Neural cell (in vitro differentiated cells): ENCODE data around the gene NGB. TPM values are rescaled to one million over a fixed set of nuclear protein-coding genes. Genes with fewer than 3 reads are reported as not detected.

ENCODE experiments used
- H2AFZ ChIP-seq: fragments of 200-600, 300-800 bp; sonication (generic), shearing (Covaris generic); 2 replicates; pipeline ENCODE4 v1.6.0; 2014; ENCODE audit warnings: low read depth, mild to moderate bottlenecking, antibody characterized with exemption, low read length, moderate library complexity
- H3F3A ChIP-seq: fragments of 200-600 bp; shearing (Covaris generic); 2 replicates; pipeline ENCODE4 v1.6.1; 2016; ENCODE audit warnings: mild to moderate bottlenecking, moderate library complexity, mixed read lengths, antibody characterized with exemption, low read length; ENCODE audit not compliant: insufficient read depth, poor library complexity, severe bottlenecking
- H3K27ac ChIP-seq: fragments of 200-600, 300-800 bp; sonication (generic), shearing (Covaris generic); 2 replicates; pipeline ENCODE4 v1.5.1; 2014; ENCODE audit warnings: mild to moderate bottlenecking, low read length, moderate library complexity
- H3K27me3 ChIP-seq: fragments of 300-800, 200-600 bp; sonication (generic), shearing (Covaris generic); 2 replicates; pipeline ENCODE4 v1.6.0; 2014; ENCODE audit warnings: mild to moderate bottlenecking, low read depth, low read length, moderate library complexity; ENCODE audit not compliant: insufficient read depth
- H3K36me3 ChIP-seq: fragments of 300-800, 200-600 bp; sonication (generic), shearing (Covaris generic); 2 replicates; pipeline ENCODE4 v1.5.1; 2014; ENCODE audit warnings: mild to moderate bottlenecking, antibody characterized with exemption, low read length, moderate library complexity; ENCODE audit not compliant: insufficient read depth
- H3K4me2 ChIP-seq: fragments of 300-800, 200-600 bp; sonication (generic), shearing (Covaris generic); 2 replicates; pipeline ENCODE4 v1.6.0; 2014; ENCODE audit warnings: mild to moderate bottlenecking, low read length
- H3K4me3 ChIP-seq: fragments of 300-800, 200-600 bp; sonication (generic), shearing (Covaris generic); 2 replicates; pipeline ENCODE4 v1.5.1; 2014; ENCODE audit warnings: mild to moderate bottlenecking, low read length, moderate library complexity
- H3K79me2 ChIP-seq: fragments of 200-600 bp; shearing (Covaris generic); replicated peaks from 2 replicates; pipeline ENCODE4 v1.6.0; 2014; ENCODE audit warnings: mild to moderate bottlenecking, low read length, moderate library complexity; ENCODE audit not compliant: insufficient read depth
- H3K9ac ChIP-seq: fragments of 300-800, 200-600 bp; sonication (generic), shearing (Covaris generic); 2 replicates; pipeline ENCODE4 v1.6.1; 2016; ENCODE audit warnings: mild to moderate bottlenecking, low read length, mixed read lengths
- H3K9me2 ChIP-seq: fragments of 200-600 bp; shearing (Covaris generic); 2 replicates; pipeline ENCODE4 v1.6.1; 2016; ENCODE audit warnings: mild to moderate bottlenecking, low read length, mixed read lengths; ENCODE audit not compliant: insufficient read depth
- H3K9me3 ChIP-seq: fragments of 200-600, 300-800 bp; sonication (generic), shearing (Covaris generic); 2 replicates; pipeline ENCODE4 v1.6.1; 2016; ENCODE audit warnings: mild to moderate bottlenecking, mixed run types, low read length, moderate library complexity, mixed read lengths
- H4K20me1 ChIP-seq: fragments of 200-600 bp; shearing (Covaris generic); 2 replicates; pipeline ENCODE4 v1.6.1; 2016; ENCODE audit warnings: mild to moderate bottlenecking, mixed run types; ENCODE audit not compliant: insufficient read depth
- CTCF ChIP-seq: fragments of 450-650 bp; IDR thresholded peaks from 2 replicates; pipeline ENCODE4 v1.5.1; 2014; ENCODE audit warnings: antibody characterized with exemption, mild to moderate bottlenecking, moderate library complexity; ENCODE audit not compliant: poor library complexity, severe bottlenecking
- EP300 ChIP-seq: fragments of 450-650 bp; conservative IDR thresholded peaks from 2 replicates; pipeline ENCODE4 v1.6.1; 2014; ENCODE audit warnings: antibody characterized with exemption, mild to moderate bottlenecking, moderate library complexity; ENCODE audit not compliant: poor library complexity, severe bottlenecking
- EZH2 ChIP-seq: fragments of 200-600, 300-800 bp; shearing (Covaris generic), sonication (generic); IDR thresholded peaks from 2 replicates; pipeline ENCODE4 v1.6.1; 2014; ENCODE audit warnings: antibody characterized with exemption, low read length, borderline replicate concordance, mild to moderate bottlenecking; ENCODE audit not compliant: insufficient read depth, poor library complexity, severe bottlenecking
- MXI1 ChIP-seq: fragments of 450-650 bp; conservative IDR thresholded peaks from 2 replicates; pipeline ENCODE4 v1.6.1; 2014; ENCODE audit warnings: antibody characterized with exemption, mild to moderate bottlenecking; ENCODE audit not compliant: poor library complexity, severe bottlenecking
- POLR2AphosphoS5 ChIP-seq: IDR thresholded peaks from 2 replicates; pipeline ENCODE4 v1.6.1; 2012
- RAD21 ChIP-seq: fragments of 450-650 bp; conservative IDR thresholded peaks from 2 replicates; pipeline ENCODE4 v1.6.1; 2014; ENCODE audit warnings: antibody characterized with exemption, mild to moderate bottlenecking, moderate library complexity
- SMC3 ChIP-seq: fragments of 450-650 bp; conservative IDR thresholded peaks from 2 replicates; pipeline ENCODE4 v1.6.1; 2014; ENCODE audit warnings: antibody characterized with exemption, mild to moderate bottlenecking, moderate library complexity; ENCODE audit not compliant: poor library complexity
- TAF1 ChIP-seq: IDR thresholded peaks from 2 replicates; pipeline ENCODE4 v1.6.1; 2012; ENCODE audit warnings: low read depth
- polyA plus RNA-seq: library from polyadenylated mRNA; depleted of rRNA; stranded (reverse); fragments of >200 nt; gene quantifications from 2 replicates; pipeline ENCODE4 v1.2.3, GENCODE V29; 2014
- TF ChIP-seq, protein P1 (sequence below): IDR thresholded peaks from 2 replicates; pipeline ENCODE4 v1.6.1; 2012; ENCODE audit warnings: borderline replicate concordance

The NGB gene
- polyA plus RNA-seq, 1 donor from 2014 or later: 0.87 TPM

DNA sequence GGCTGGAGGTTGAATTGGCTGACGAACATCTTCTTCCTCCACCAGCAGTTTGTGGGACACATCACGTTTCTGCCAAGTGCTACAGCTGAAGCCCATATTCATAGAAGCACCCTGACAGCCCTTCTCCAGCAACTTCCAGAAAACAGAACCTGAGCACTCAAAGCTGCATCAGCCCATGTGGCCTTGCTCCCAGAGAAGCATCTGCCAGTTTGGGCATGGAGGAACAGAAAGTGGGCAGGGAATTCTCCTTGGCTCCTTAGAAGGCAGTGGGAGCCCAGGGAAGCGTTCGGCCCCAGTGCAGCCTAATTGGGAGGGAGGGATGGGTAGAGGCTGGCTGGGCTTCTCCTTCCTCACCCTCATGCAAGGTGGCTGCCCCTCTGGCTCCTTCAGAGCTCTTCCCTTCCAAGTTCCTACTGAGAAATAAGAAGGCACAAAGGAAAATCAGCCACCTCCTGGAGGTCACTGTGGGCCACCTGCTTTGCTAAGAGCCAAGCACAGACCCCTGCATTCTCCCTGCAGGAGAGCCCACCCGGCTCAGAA is 4.1 kb upstream of the NGB start:
- Histone ChIP-seq H3K36me3 (no peaks in the 10 kb centered on the region), H3K4me2 (no peak overlapping the region)

GRCh38 chr14:77273796-77274195 is 2.8 kb upstream of the NGB start:
- Histone ChIP-seq H3K79me2 (no peaks in the 10 kb centered on the region), H3K27me3 (peaks cover 37% of the 10 kb centered on the region), H3K4me3 (no peak overlapping the region), H3K9me3 (no peaks in the 10 kb centered on the region), H3K9me2 (no peaks in the 10 kb centered on the region), H3K4me2 (no peak overlapping the region), H3K27ac (no peak overlapping the region), H3K36me3 (no peaks in the 10 kb centered on the region), H4K20me1 (no peaks in the 10 kb centered on the region), H3K9ac (no peak overlapping the region), H2AFZ (no peak overlapping the region), H3F3A (no peaks in the 10 kb centered on the region)
- TF ChIP-seq POLR2AphosphoS5: no peak
- TF ChIP-seq SMC3: no peak
- no peak for TF ChIP-seq MXI1
- TF ChIP-seq RAD21: no peak
- TF ChIP-seq, protein P1, sequence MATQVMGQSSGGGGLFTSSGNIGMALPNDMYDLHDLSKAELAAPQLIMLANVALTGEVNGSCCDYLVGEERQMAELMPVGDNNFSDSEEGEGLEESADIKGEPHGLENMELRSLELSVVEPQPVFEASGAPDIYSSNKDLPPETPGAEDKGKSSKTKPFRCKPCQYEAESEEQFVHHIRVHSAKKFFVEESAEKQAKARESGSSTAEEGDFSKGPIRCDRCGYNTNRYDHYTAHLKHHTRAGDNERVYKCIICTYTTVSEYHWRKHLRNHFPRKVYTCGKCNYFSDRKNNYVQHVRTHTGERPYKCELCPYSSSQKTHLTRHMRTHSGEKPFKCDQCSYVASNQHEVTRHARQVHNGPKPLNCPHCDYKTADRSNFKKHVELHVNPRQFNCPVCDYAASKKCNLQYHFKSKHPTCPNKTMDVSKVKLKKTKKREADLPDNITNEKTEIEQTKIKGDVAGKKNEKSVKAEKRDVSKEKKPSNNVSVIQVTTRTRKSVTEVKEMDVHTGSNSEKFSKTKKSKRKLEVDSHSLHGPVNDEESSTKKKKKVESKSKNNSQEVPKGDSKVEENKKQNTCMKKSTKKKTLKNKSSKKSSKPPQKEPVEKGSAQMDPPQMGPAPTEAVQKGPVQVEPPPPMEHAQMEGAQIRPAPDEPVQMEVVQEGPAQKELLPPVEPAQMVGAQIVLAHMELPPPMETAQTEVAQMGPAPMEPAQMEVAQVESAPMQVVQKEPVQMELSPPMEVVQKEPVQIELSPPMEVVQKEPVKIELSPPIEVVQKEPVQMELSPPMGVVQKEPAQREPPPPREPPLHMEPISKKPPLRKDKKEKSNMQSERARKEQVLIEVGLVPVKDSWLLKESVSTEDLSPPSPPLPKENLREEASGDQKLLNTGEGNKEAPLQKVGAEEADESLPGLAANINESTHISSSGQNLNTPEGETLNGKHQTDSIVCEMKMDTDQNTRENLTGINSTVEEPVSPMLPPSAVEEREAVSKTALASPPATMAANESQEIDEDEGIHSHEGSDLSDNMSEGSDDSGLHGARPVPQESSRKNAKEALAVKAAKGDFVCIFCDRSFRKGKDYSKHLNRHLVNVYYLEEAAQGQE: no peak
- TF ChIP-seq EZH2: no peak
- no peak for TF ChIP-seq CTCF
- TF ChIP-seq EP300: no peak
- TF ChIP-seq TAF1: no peak

More for the DNA sequence above, 4.1 kb upstream of the NGB start:
- Histone ChIP-seq H3K9me3 (no peaks in the 10 kb centered on the region), H3K27me3 (peaks cover 25% of the 10 kb centered on the region), H3K79me2 (no peaks in the 10 kb centered on the region), H3K27ac (peak overlapping the region; percentile 67), H2AFZ (no peak overlapping the region), H3F3A (no peaks in the 10 kb centered on the region), H3K4me3 (peak overlapping the region; percentile 23), H3K9me2 (no peaks in the 10 kb centered on the region), H3K9ac (peak overlapping the region; percentile 32), H4K20me1 (no peaks in the 10 kb centered on the region)
- TF ChIP-seq CTCF: no peak
- TF ChIP-seq EZH2: no peak
